Osteoblast (primary cell): Measurements from ENCODE around the gene CAMTA1. TPM values are rescaled to one million over a fixed set of nuclear protein-coding genes. Genes with fewer than 3 reads are reported as not detected.
A peak's percentile ranks its signal among the peaks of the same experiment; 100 is the strongest.

Experiments used
- DNase-seq: peaks from one replicate; pipeline ENCODE4 v3.0.0; 2011; ENCODE audit warnings: low spot score, mixed read lengths; ENCODE audit not compliant: insufficient read length; ENCODE audit errors: missing footprints
- H2AFZ ChIP-seq: 2 replicates; pipeline ENCODE4 v1.6.0; 2011; ENCODE audit warnings: mild to moderate bottlenecking, low read length
- H3K27ac ChIP-seq: 2 replicates; pipeline ENCODE4 v1.5.1; 2011; ENCODE audit warnings: mild to moderate bottlenecking, low read depth, low read length, moderate library complexity
- H3K27me3 ChIP-seq: 2 replicates; pipeline ENCODE4 v1.6.0; 2012; ENCODE audit warnings: mild to moderate bottlenecking, control low read depth, inconsistent platforms, low read length, moderate library complexity; ENCODE audit not compliant: insufficient read depth
- H3K36me3 ChIP-seq: 2 replicates; pipeline ENCODE4 v1.5.1; 2011; ENCODE audit warnings: mild to moderate bottlenecking, low read length, control low read depth, moderate library complexity; ENCODE audit not compliant: insufficient read depth
- H3K4me1 ChIP-seq: 2 replicates; pipeline ENCODE4 v1.5.1; 2011; ENCODE audit warnings: mild to moderate bottlenecking, low read length, control low read depth, moderate library complexity; ENCODE audit not compliant: insufficient read depth
- H3K4me2 ChIP-seq: 2 replicates; pipeline ENCODE4 v1.6.0; 2011; ENCODE audit warnings: mild to moderate bottlenecking, low read length; ENCODE audit not compliant: insufficient read depth
- H3K4me3 ChIP-seq: fragments of 200-600 bp; sonication (generic); 3 replicates; pipeline ENCODE4 v1.5.1; 2012; ENCODE audit warnings: mild to moderate bottlenecking, low read length, inconsistent platforms; ENCODE audit not compliant: insufficient read depth
- H3K79me2 ChIP-seq: 2 replicates; pipeline ENCODE4 v1.6.0; 2012; ENCODE audit warnings: mild to moderate bottlenecking, low read length, control low read depth, inconsistent platforms; ENCODE audit not compliant: insufficient read depth
- H3K9me3 ChIP-seq: 2 replicates; pipeline ENCODE4 v1.5.1; 2011; ENCODE audit warnings: low read depth, low read length, control low read depth
- H4K20me1 ChIP-seq: 2 replicates; pipeline ENCODE4 v1.6.0; 2012; ENCODE audit warnings: mild to moderate bottlenecking, low read length, control low read depth; ENCODE audit not compliant: insufficient read depth
- total RNA-seq: library from RNA; depleted of rRNA; stranded (reverse); fragments of >200 nt; gene quantifications from 2 replicates; pipeline ENCODE4 v1.2.3, GENCODE V29; 2012
- TF ChIP-seq, protein P1 (sequence below): IDR thresholded peaks from 2 replicates; pipeline ENCODE4 v1.5.1; 2011; ENCODE audit warnings: mild to moderate bottlenecking, low read depth, low read length, moderate library complexity; ENCODE audit errors: extremely low read depth

CAMTA1 gene
- total RNA-seq, 1 donor, result 47.4 TPM

DNA sequence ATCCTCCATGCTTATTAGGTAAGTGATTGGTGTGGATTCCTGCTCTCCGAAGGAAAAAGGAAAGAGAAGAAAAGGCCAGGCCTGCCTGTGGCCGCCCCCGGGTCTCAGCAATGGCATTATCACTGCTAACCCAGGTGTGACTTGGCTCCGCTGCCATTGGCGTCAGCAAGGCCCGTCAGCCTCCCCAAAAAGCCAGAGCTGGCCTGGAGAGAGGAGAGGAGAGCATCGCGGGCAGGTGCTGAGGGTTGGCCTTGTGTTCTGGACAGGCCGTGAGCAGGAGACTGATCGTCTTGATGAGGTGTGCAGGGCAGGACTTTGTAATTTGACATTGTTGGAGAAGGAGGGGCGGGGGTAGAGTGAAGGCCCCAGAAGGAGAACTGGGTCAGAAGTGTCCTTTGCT lies 186.4 kb downstream of the CAMTA1 start:
- Histone ChIP-seq H3K9me3 (no peaks in the 10 kb centered on the region), H2AFZ (no peak overlapping the region), H3K27ac (no peak overlapping the region), H3K27me3 (peaks cover 6% of the 10 kb centered on the region), H4K20me1 (no peaks in the 10 kb centered on the region), H3K4me3 (no peak overlapping the region), H3K4me1 (peaks cover 11% of the 10 kb centered on the region), H3K4me2 (no peak overlapping the region), H3K36me3 (no peaks in the 10 kb centered on the region), H3K79me2 (no peaks in the 10 kb centered on the region)
- TF ChIP-seq, protein P1, sequence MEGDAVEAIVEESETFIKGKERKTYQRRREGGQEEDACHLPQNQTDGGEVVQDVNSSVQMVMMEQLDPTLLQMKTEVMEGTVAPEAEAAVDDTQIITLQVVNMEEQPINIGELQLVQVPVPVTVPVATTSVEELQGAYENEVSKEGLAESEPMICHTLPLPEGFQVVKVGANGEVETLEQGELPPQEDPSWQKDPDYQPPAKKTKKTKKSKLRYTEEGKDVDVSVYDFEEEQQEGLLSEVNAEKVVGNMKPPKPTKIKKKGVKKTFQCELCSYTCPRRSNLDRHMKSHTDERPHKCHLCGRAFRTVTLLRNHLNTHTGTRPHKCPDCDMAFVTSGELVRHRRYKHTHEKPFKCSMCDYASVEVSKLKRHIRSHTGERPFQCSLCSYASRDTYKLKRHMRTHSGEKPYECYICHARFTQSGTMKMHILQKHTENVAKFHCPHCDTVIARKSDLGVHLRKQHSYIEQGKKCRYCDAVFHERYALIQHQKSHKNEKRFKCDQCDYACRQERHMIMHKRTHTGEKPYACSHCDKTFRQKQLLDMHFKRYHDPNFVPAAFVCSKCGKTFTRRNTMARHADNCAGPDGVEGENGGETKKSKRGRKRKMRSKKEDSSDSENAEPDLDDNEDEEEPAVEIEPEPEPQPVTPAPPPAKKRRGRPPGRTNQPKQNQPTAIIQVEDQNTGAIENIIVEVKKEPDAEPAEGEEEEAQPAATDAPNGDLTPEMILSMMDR, result no peak
- peak; percentile 77 for DNase-seq

DNA sequence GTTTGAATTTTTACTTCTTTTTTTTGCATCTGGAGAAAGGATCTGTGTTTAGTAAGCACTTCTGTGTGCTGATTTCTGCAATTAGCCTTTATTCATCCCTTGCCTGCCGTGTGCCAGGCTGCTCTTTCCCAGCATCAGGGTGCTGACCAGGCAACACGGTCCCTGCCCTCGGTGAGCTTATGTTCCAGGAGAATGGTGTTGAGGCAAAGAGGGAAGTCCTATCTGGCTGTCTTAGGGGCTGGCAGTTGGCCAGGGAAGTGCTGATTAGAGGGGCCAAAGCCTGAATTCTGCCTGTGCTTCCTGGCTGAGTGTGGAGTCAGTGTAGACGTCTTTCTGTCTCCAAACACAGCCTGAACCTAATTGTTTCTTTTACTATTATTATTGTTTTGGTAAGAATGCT lies 187.1 kb downstream of the CAMTA1 start:
- peak; percentile 47 for DNase-seq
- TF ChIP-seq, protein P1, result no peak

DNA sequence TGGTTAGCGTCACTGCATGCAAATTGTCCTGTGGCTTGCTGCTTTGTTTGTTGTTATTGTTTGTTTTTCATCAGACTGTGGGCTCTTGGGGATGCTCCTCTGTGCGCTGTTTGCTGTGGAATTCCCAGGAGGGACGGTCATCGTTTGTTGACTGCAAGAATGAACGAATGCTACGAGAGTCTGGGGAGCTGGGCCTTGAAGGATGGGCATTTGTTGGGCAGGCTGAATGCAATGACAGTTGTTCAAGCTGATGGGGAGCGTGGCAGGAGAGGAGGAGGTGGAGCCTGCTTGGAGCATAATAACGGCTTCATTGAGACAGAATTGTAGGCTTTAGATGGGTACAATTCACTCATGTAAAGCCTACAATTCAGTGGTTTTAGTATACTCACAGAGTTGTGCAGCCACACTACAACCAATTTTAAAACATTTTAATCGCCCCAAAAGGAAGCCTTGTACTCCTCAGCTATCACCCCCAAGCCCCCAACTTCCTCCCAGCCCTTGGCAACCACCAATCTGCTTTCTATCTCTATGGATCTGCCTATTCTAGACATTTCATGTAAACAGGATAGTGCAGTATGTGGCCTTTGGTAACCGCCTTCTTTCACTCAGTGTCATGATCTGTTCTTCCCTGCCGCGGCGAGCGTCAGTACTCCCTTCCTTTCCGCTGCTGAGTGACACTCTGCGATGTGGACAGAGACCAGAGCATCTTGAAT lies 190.2 kb downstream of the CAMTA1 start:
- no peaks in the 10 kb centered on the region for H4K20me1 ChIP-seq
- no peaks in the 10 kb centered on the region for H3K9me3 ChIP-seq
- H3K36me3 ChIP-seq, result no peaks in the 10 kb centered on the region
- H2AFZ ChIP-seq, result no peak overlapping the region
- H3K27me3 ChIP-seq, result peaks cover 9% of the 10 kb centered on the region
- DNase-seq, result peak; percentile 17
- no peak overlapping the region for H3K27ac ChIP-seq
- no peaks in the 10 kb centered on the region for H3K4me1 ChIP-seq
- H3K4me2 ChIP-seq, result no peak overlapping the region
- no peaks in the 10 kb centered on the region for H3K79me2 ChIP-seq
- no peak overlapping the region for H3K4me3 ChIP-seq
- TF ChIP-seq, protein P1, result no peak

More for the DNA sequence above, 187.1 kb downstream of the CAMTA1 start:
- H4K20me1 ChIP-seq, result no peaks in the 10 kb centered on the region
- no peaks in the 10 kb centered on the region for H3K79me2 ChIP-seq
- no peak overlapping the region for H3K27ac ChIP-seq
- H3K27me3 ChIP-seq, result peaks cover 6% of the 10 kb centered on the region
- H2AFZ ChIP-seq, result no peak overlapping the region
- H3K9me3 ChIP-seq, result no peaks in the 10 kb centered on the region
- H3K36me3 ChIP-seq, result no peaks in the 10 kb centered on the region
- H3K4me1 ChIP-seq, result peaks cover 10% of the 10 kb centered on the region
- no peak overlapping the region for H3K4me3 ChIP-seq
- H3K4me2 ChIP-seq, result no peak overlapping the region

DNA sequence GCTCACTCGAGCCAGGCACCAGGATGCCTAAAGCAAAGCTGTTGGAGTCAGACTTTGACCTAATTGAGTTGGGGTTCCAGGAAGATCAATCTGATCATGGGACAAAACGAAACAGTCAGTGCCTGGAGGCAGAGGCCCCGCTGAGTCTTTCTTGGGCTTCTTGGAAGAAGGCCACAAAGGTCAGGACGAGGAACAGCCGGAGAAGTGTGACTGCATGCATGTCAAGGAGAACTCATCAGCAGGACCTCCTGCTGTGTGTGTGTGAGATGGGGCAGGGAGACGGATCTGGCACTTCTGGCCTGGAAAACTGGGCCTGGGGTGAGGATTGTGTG lies 190.8 kb downstream of the CAMTA1 start:
- no peak overlapping the region for H3K4me3 ChIP-seq
- no peak overlapping the region for H3K27ac ChIP-seq
- no peaks in the 10 kb centered on the region for H4K20me1 ChIP-seq
- peak; percentile 10 for DNase-seq
- no peaks in the 10 kb centered on the region for H3K4me1 ChIP-seq
- H3K36me3 ChIP-seq, result no peaks in the 10 kb centered on the region
- no peak overlapping the region for H2AFZ ChIP-seq
- no peak overlapping the region for H3K4me2 ChIP-seq
- H3K79me2 ChIP-seq, result no peaks in the 10 kb centered on the region
- peaks cover 9% of the 10 kb centered on the region for H3K27me3 ChIP-seq
- TF ChIP-seq, protein P1, result no peak
- H3K9me3 ChIP-seq, result no peaks in the 10 kb centered on the region
